AG04450 (cell line): ENCODE measurements around the gene ARMS2. TPM values are rescaled to one million over a fixed set of nuclear protein-coding genes. Genes with fewer than 3 reads are reported as not detected.

Experiments
- CTCF ChIA-PET: fragments of 300-600, 350-600 bp; formaldehyde crosslinking; extraction: SDS; loops from one replicate; lab custom pipeline; 2022; ENCODE audit warnings: antibody characterized with exemption, inconsistent platforms; lab: Charles Lee
- POLR2A ChIA-PET: fragments of 350-600 bp; formaldehyde crosslinking; extraction: SDS; loops from one replicate; lab custom pipeline; 2021; ENCODE audit warnings: antibody characterized with exemption, inconsistent platforms; lab: Yijun Ruan, JAX
- DNase-seq: peaks from one replicate; pipeline ENCODE4 v3.0.0-alpha.2; 2011; ENCODE audit warnings: low read depth, low spot score
- H3K27ac ChIP-seq: one replicate; pipeline ENCODE4 v1.5.1; 2012; ENCODE audit warnings: low read depth, low read length, control low read depth
- H3K27me3 ChIP-seq: one replicate; pipeline ENCODE4 v1.6.0; 2012; ENCODE audit warnings: low read length; ENCODE audit not compliant: control insufficient read depth, insufficient read depth
- H3K4me3 ChIP-seq: 2 replicates; pipeline ENCODE4 v1.5.1; 2011; ENCODE audit warnings: mild to moderate bottlenecking, low read depth, low read length, control low read depth
- H3K9me3 ChIP-seq: 2 replicates; pipeline ENCODE4 v1.5.1; 2012; ENCODE audit warnings: low read length; ENCODE audit not compliant: control insufficient read depth, insufficient read depth
- CTCF ChIP-seq: IDR thresholded peaks from 2 replicates; pipeline ENCODE4 v1.5.1; 2011; ENCODE audit warnings: low read depth, low read length, control low read depth, inconsistent platforms
- polyA plus RNA-seq: library from polyadenylated mRNA; depleted of rRNA; stranded (reverse); fragments of >200 nt; gene quantifications from 2 replicates; pipeline ENCODE4 v1.2.3, GENCODE V29; 2011; rRNA removed
- small RNA-seq: library from RNA; depleted of rRNA; stranded (forward); fragments of <200 nt; gene quantifications from one replicate; pipeline ENCODE3, GENCODE V24; 2012; ENCODE audit warnings: low read depth; ENCODE audit not compliant: insufficient read length

ARMS2 gene
- polyA plus RNA-seq, 1 experiment: not detected

GRCh38 chr10:122505885-122506645 lies 51.6 kb downstream of the ARMS2 start:
- ChIA-PET CTCF (interaction anchor here (0.6 to 1.0 kb wide), 2 partner anchors 60 to 1956 kb away, joined by 3 to 4 read pairs; partner anchors contain the start of gene LHPP), POLR2A (no interaction called here)
- no peak overlapping the region for H3K4me3 ChIP-seq
- H3K27me3 ChIP-seq: no peaks in the 10 kb centered on the region
- H3K27ac ChIP-seq: no peak overlapping the region
- no peak for TF ChIP-seq CTCF
- no peak for DNase-seq
- no peaks in the 10 kb centered on the region; the same call in 1 of the 2 replicates for H3K9me3 ChIP-seq

Small RNA genes lying within 50 kb of the gene (small RNA-seq; reads per million reads assigned to genes)
- not detected for gene MIR3941

Other genes with a start within 250 kb of the ARMS2 start
- gene BTBD16, start 183.4 kb upstream of the ARMS2 start, polyA plus RNA-seq: not detected in 2 replicates
- 17.6 and 25.5 TPM in 2 replicates for gene PLEKHA1, start 79.9 kb upstream of the ARMS2 start, polyA plus RNA-seq
- 179 and 187 TPM in 2 replicates for gene HTRA1, start 6.9 kb downstream of the ARMS2 start, polyA plus RNA-seq
- not detected in 2 replicates for gene DMBT1, start 106.1 kb downstream of the ARMS2 start, polyA plus RNA-seq
- gene C10orf120, start 245.2 kb downstream of the ARMS2 start, polyA plus RNA-seq: not detected in 2 replicates